Esophagus squamous epithelium (tissue), 5 donors: Measurements from ENCODE around the gene WDR76. TPM values are rescaled to one million over a fixed set of nuclear protein-coding genes. Genes with fewer than 3 reads are reported as not detected.

ENCODE experiments used
- DNase-seq: peaks from one replicate; lab custom pipeline; 2025; lab: John Stamatoyannopoulos, UW
- H3K27ac ChIP-seq, 4 donors: fragments of 200-600 bp; sonication (generic); one replicate each; pipeline ENCODE4 v1.5.1; 2016 to 2019; ENCODE audit warnings: mild to moderate bottlenecking in 1 of 4
- H3K27me3 ChIP-seq, 4 donors: fragments of 200-600 bp; sonication (generic); 1 replicate in 3 of 4; 2 replicates in 1 of 4; pipeline versions ENCODE4 v1.5.1 to v1.6.0; 2017 to 2021; ENCODE audit warnings: antibody characterized with exemption in 1 of 4
- H3K36me3 ChIP-seq, 3 donors: fragments of 200-600 bp; sonication (generic); one replicate each; pipeline ENCODE4 v1.5.1; 2016 to 2019
- H3K4me1 ChIP-seq, 3 donors: fragments of 200-600 bp; sonication (generic); one replicate each; pipeline ENCODE4 v1.5.1; 2017 to 2019
- H3K4me3 ChIP-seq, 4 donors: fragments of 200-600 bp; sonication (generic); 1 replicate in 3 of 4; 2 replicates in 1 of 4; pipeline ENCODE4 v1.5.1; 2016 to 2019; ENCODE audit warnings: mild to moderate bottlenecking in 2 of 4, moderate library complexity in 1 of 4
- H3K9me3 ChIP-seq, 3 donors: fragments of 200-600 bp; sonication (generic); one replicate each; pipeline ENCODE4 v1.5.1; 2016 to 2019
- CTCF ChIP-seq, 6 experiments: fragments of 450-650 bp in 4 of 6; fragments of 200-600 bp in 2 of 6; sonication (generic) in 2 of 6; IDR thresholded peaks; one replicate each; pipeline ENCODE4 v1.5.1; 2016 to 2019; ENCODE audit warnings: antibody characterized with exemption in 6 of 6, mild to moderate bottlenecking in 4 of 6, moderate library complexity in 4 of 6
- POLR2A ChIP-seq, 4 donors: fragments of 450-650 bp; IDR thresholded peaks; one replicate each; pipeline ENCODE4 v1.6.1; 2017; ENCODE audit warnings: antibody characterized with exemption in 4 of 4, mild to moderate bottlenecking in 4 of 4, moderate library complexity in 3 of 4
- WGBS, 2 donors: methylation state at CpG; one replicate each; pipeline ENCODE4 v1.1.5; 2018; 5-methylcytosine and 5-hydroxymethylcytosine counted together
- intact Hi-C: fragments of 100-400 bp; cut with DNase I; formaldehyde crosslinking; loops from one replicate; pipeline ENCODE4 v1.15.0; 2022
- small RNA-seq, 4 donors: library from RNA; depleted of rRNA; stranded (forward); fragments of <200 nt; gene quantifications; one replicate each; pipeline ENCODE3, GENCODE V24; 2016
- total RNA-seq, 4 donors: library from RNA; depleted of rRNA; stranded (reverse); fragments of >200 nt; gene quantifications; one replicate each; pipeline ENCODE4 v1.1.0, GENCODE V29; 2016
- donor health status: DM: yes; HTN: yes; CAD: no.

The WDR76 gene
- total RNA-seq, 4 donors from 2014 or later: 4.6 to 15.8 (median 10.3) TPM

GRCh38 chr15:43913026-43913780, 86.4 kb downstream of the WDR76 start:
- TF ChIP-seq POLR2A (IDR thresholded peaks at IDR 0.05) (no peak), CTCF (IDR thresholded peaks at IDR 0.05) (no peak)
- no peak for DNase-seq
- 0 to 7% methylated on average over 1 of the region's 1 CpG for WGBS, 2 donors
- Histone ChIP-seq H3K9me3 (no peaks in the 10 kb centered on the region), H3K27me3 (peaks cover 0 to 7% (median 0%) of the 10 kb centered on the region in 4 donors), H3K36me3 (no peaks in the 10 kb centered on the region), H3K4me3 (no peak overlapping the region), H3K27ac (no peak overlapping the region), H3K4me1 (no peaks in the 10 kb centered on the region)
- intact Hi-C loops: no loop called here

GRCh38 chr15:43913941-43914340, 87.1 kb downstream of the WDR76 start:
- Histone ChIP-seq H3K4me3 (no peak overlapping the region), H3K27ac (no peak overlapping the region), H3K27me3 (peaks cover 0 to 9% (median 0%) of the 10 kb centered on the region in 4 donors), H3K36me3 (no peaks in the 10 kb centered on the region), H3K9me3 (no peaks in the 10 kb centered on the region), H3K4me1 (no peaks in the 10 kb centered on the region)
- intact Hi-C loops: no loop called here
- TF ChIP-seq CTCF (IDR thresholded peaks at IDR 0.05) (no peak), POLR2A (IDR thresholded peaks at IDR 0.05) (no peak)
- no peak for DNase-seq
- 9 to 53% methylated on average over 1 of the region's 1 CpG for WGBS, 2 donors

GRCh38 chr15:43915631-43916325, 89.0 kb downstream of the WDR76 start:
- no peak overlapping the region for H3K27ac ChIP-seq
- 31% methylated on average over 5 of the region's 5 CpGs for WGBS, 2 donors
- no peak for DNase-seq
- peaks cover 0 to 6% (median 0%) of the 10 kb centered on the region in 3 donors for H3K4me1 ChIP-seq
- no peaks in the 10 kb centered on the region for H3K9me3 ChIP-seq
- H3K4me3 ChIP-seq: no peak overlapping the region
- H3K36me3 ChIP-seq: no peaks in the 10 kb centered on the region
- TF ChIP-seq CTCF (IDR thresholded peaks at IDR 0.05): no peak
- no peak for TF ChIP-seq POLR2A (IDR thresholded peaks at IDR 0.05)
- intact Hi-C loops: no loop called here
- peaks cover 0 to 9% (median 0%) of the 10 kb centered on the region in 4 donors for H3K27me3 ChIP-seq

GRCh38 chr15:43916326-43916660, 89.5 kb downstream of the WDR76 start:
- Histone ChIP-seq H3K9me3 (no peaks in the 10 kb centered on the region), H3K36me3 (no peaks in the 10 kb centered on the region), H3K27me3 (peaks cover 0 to 9% (median 0%) of the 10 kb centered on the region in 4 donors), H3K27ac (no peak overlapping the region), H3K4me3 (no peak overlapping the region), H3K4me1 (peaks cover 0 to 6% (median 0%) of the 10 kb centered on the region in 3 donors)
- TF ChIP-seq POLR2A (IDR thresholded peaks at IDR 0.05): no peak
- no peak for TF ChIP-seq CTCF (IDR thresholded peaks at IDR 0.05)
- WGBS, 2 donors: 79 to 82% methylated on average over 4 of the region's 4 CpGs
- intact Hi-C loops: no loop called here
- no peak for DNase-seq

Small RNAs within 50 kb of the gene (small RNA-seq; reads per million reads assigned to genes)
- gene MIR1282 (0 reads per million in 4 donors), gene RF00019 (0 reads per million in 4 donors)

Other genes with a start within 250 kb of the WDR76 start
- 10 to 100 TPM; 21.4 to 33.0 (median 26.7) TPM for gene PPIP5K1, start 236.8 kb upstream of the WDR76 start, total RNA-seq
- 100 to 1,000 TPM in 2 of 4 donors, 10 to 100 TPM in 2; 60.7 to 159 (median 87.4) TPM for gene CKMT1B, start 233.0 kb upstream of the WDR76 start, total RNA-seq
- gene STRC, start 208.2 kb upstream of the WDR76 start, total RNA-seq: 1 to 10 TPM in 1 of 4 donors, under 1 TPM in 1, not detected in 2; 0.03 to 1.1 TPM
- gene CATSPER2, start 178.2 kb upstream of the WDR76 start, total RNA-seq: 1 to 10 TPM in 3 of 4 donors, not detected in 1; 2.4 to 3.8 (median 2.7) TPM
- 100 to 1,000 TPM in 2 of 4 donors, 10 to 100 TPM in 2; 53.1 to 128 (median 93.6) TPM for gene CKMT1A, start 133.1 kb upstream of the WDR76 start, total RNA-seq
- gene PDIA3, start 80.6 kb upstream of the WDR76 start, total RNA-seq: 100 to 1,000 TPM in 3 of 4 donors, 10 to 100 TPM in 1; 74.6 to 155 (median 129) TPM
- gene ELL3, start 50.0 kb upstream of the WDR76 start, total RNA-seq: 10 to 100 TPM; 16.9 to 40.4 (median 29.9) TPM
- 100 to 1,000 TPM; 520 to 903 (median 765) TPM for gene SERF2, start 34.7 kb upstream of the WDR76 start, total RNA-seq
- gene SERINC4, start 26.8 kb upstream of the WDR76 start, total RNA-seq: under 1 TPM in 1 of 4 donors, not detected in 3; 0.19 TPM
- 1 to 10 TPM; 2.0 to 9.3 (median 5.8) TPM for gene HYPK, start 26.4 kb upstream of the WDR76 start, total RNA-seq
- 10 to 100 TPM; 14.5 to 21.6 (median 18.4) TPM for gene MFAP1, start 2.3 kb upstream of the WDR76 start, total RNA-seq